ENCODE data around the gene IFI44L. TPM values are rescaled to one million over a fixed set of nuclear protein-coding genes. Genes with fewer than 3 reads are reported as not detected.

IFI44L gene
- total RNA-seq, 2 donors from 2014 or later: 3.3 to 4.4 TPM

DNA sequence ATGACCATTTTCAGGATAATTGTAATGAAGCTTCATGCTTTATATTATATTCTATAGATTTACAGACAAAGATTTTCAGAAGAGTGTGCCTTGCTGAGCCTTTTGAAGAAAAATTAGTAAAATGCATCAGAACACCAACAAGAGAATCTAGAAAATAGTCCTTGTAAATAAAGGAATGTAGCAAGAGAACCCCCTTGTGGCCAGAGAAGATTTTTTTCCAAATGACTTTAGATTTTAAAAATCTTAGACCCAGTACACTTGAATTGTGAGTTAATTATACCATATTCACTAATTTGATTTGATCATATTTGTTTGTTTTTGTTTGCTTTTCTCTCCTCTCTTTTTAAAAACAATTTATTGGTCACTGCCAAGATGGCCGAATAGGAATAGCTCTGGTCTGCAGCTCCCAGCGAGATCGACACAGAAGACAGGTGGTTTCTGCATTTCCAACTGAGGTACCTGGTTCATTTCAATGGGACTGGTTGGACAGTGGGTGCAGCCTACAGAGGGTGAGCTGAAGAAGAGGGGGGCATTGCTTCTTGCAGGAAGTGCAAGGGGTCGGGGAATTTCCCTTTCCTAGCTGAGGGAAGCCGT lies 12.8 kb upstream of the IFI44L start:
- no peak overlapping the region for H3K27ac ChIP-seq
- DNase-seq (ENCODE audit: low spot score): no peak
- TF ChIP-seq, protein P1, sequence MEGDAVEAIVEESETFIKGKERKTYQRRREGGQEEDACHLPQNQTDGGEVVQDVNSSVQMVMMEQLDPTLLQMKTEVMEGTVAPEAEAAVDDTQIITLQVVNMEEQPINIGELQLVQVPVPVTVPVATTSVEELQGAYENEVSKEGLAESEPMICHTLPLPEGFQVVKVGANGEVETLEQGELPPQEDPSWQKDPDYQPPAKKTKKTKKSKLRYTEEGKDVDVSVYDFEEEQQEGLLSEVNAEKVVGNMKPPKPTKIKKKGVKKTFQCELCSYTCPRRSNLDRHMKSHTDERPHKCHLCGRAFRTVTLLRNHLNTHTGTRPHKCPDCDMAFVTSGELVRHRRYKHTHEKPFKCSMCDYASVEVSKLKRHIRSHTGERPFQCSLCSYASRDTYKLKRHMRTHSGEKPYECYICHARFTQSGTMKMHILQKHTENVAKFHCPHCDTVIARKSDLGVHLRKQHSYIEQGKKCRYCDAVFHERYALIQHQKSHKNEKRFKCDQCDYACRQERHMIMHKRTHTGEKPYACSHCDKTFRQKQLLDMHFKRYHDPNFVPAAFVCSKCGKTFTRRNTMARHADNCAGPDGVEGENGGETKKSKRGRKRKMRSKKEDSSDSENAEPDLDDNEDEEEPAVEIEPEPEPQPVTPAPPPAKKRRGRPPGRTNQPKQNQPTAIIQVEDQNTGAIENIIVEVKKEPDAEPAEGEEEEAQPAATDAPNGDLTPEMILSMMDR (IDR thresholded peaks at IDR 0.05): peak in 1 of 2 donors; percentile 68
- H3K9me3 ChIP-seq: no peaks in the 10 kb centered on the region
- H3K36me3 ChIP-seq: no peaks in the 10 kb centered on the region
- no peaks in the 10 kb centered on the region for H3K27me3 ChIP-seq
- H3K4me1 ChIP-seq: peaks cover 0 to 6% of the 10 kb centered on the region in 2 donors
- H3K4me3 ChIP-seq: no peak overlapping the region

DNA sequence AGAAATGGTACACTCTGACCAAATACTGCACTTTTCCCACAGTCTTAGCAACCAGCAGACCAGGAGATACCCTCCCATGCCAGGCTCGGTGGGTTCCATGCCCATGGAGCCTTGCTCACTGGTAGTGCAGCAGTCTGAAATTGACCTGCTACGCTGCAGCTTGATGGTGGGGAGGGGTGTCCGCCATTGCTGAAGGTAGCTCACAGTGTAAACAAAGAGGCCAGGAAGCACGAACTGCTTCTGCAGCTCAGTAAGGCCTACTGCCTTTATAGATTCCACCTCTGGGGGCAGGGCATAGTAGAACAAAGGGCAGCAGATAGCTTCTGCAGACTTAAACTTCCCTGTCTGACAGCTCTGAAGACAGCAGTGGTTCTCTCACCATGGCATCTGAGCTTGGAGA lies 12.3 kb upstream of the IFI44L start:
- TF ChIP-seq, protein P1 (IDR thresholded peaks at IDR 0.05): no peak
- Histone ChIP-seq H3K9me3 (no peaks in the 10 kb centered on the region), H3K27me3 (no peaks in the 10 kb centered on the region), H3K36me3 (no peaks in the 10 kb centered on the region), H3K4me3 (no peak overlapping the region), H3K27ac (no peak overlapping the region), H3K4me1 (peaks cover 0 to 6% of the 10 kb centered on the region in 2 donors)
- no peak for DNase-seq (ENCODE audit: low spot score)

DNA sequence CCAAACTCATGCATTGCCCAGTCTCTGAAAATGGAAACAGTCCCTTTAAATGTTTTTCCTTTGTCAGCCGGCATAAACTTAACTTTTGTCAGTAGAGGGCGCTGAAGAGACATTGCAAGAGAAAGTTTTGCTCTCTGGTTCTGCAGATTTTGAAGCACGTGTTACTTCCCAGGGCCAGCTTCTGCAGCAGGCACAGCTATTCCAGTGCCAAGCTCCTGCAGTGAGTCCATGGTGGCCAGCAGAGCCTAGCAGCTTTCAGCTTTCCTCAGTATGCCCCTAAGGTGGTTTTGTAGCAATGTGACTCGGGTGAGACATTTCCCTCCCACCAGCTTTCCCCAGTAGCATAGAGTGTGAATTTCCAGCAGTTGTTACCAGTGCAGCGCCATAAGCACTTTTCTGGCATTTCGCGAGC lies 2.6 kb upstream of the IFI44L start:
- Histone ChIP-seq H3K27ac (peak overlapping the region; percentile 11 to 80), H3K36me3 (no peaks in the 10 kb centered on the region), H3K4me1 (peaks cover 0 to 8% of the 10 kb centered on the region in 2 donors), H3K9me3 (no peaks in the 10 kb centered on the region), H3K27me3 (no peaks in the 10 kb centered on the region), H3K4me3 (no peak overlapping the region)
- DNase-seq (ENCODE audit: low spot score): peak; percentile 75
- TF ChIP-seq, protein P1 (IDR thresholded peaks at IDR 0.05): peak; percentile 58 to 90

DNA sequence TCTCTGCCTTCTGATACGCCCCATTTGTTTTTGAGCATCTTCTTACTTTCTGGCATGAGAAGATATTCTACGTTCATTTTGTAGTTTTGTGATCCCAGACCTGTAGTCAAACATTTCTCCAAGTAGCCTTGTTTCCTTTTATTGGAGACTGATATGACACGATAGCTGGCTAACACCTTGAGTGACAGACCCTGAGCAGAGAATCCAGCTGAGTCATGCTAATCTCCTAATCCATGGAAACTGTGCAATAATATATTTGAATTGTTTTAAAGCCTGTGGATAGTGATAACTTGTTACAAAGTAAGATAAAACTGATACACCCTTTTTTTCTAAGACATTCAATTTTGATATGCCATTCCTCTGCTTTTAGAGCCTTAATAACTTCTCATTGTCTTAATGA lies 1.2 kb upstream of the IFI44L start:
- Histone ChIP-seq H3K4me1 (peaks cover 0 to 8% of the 10 kb centered on the region in 2 donors), H3K27me3 (no peaks in the 10 kb centered on the region), H3K4me3 (peak overlapping the region in 1 of 2 donors; percentile 38), H3K9me3 (no peaks in the 10 kb centered on the region), H3K27ac (peak overlapping the region; percentile 80 to 81), H3K36me3 (no peaks in the 10 kb centered on the region)
- DNase-seq (ENCODE audit: low spot score): no peak
- TF ChIP-seq, protein P1 (IDR thresholded peaks at IDR 0.05): no peak

DNA sequence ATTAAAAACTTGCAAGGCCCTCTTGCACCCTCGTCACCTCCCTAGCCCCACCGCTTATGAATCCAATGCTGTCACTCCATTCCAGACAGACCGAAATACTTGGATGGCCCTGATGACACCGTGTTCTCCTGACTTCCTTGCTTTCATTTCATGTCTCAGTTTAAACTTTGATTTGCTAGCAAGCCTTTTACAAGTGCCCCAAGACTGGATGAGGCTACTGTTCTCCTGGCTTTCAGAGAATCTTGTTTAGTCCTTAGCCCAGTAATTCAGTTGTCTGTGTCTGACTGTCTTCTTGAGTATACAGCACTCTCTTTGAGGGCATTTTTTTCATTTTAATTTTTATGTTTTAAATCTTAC lies 824 bp upstream of the IFI44L start:
- TF ChIP-seq, protein P1 (IDR thresholded peaks at IDR 0.05): no peak
- Histone ChIP-seq H3K27ac (peak overlapping the region; percentile 80 to 81), H3K4me3 (peak overlapping the region in 1 of 2 donors; percentile 38), H3K27me3 (no peaks in the 10 kb centered on the region), H3K4me1 (peaks cover 0 to 8% of the 10 kb centered on the region in 2 donors), H3K9me3 (no peaks in the 10 kb centered on the region), H3K36me3 (no peaks in the 10 kb centered on the region)
- DNase-seq (ENCODE audit: low spot score): no peak

DNA sequence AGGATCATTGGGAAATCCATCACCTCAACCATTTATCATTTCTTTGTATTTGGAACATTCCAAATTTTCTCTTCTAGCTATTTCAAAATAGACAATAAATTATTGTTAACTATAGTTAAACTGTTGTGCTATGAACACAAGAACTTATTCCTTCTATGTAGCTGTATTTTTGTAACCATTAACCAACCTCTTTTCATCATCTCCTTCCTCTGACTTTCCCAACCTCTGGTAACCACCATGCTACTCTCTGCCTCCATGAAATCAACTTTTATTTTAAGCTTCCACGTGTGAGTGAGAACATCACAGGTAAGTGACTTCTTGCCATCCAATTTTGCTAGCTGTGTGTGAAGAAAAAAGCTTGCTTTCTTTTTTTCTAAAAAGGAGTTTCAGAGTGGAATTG lies 418 bp downstream of the IFI44L start:
- Histone ChIP-seq H3K36me3 (no peaks in the 10 kb centered on the region), H3K27me3 (no peaks in the 10 kb centered on the region), H3K4me3 (peak overlapping the region; percentile 22 to 38), H3K4me1 (peaks cover 0 to 8% of the 10 kb centered on the region in 2 donors), H3K9me3 (no peaks in the 10 kb centered on the region), H3K27ac (peak overlapping the region; percentile 80 to 81)
- no peak for DNase-seq (ENCODE audit: low spot score)
- TF ChIP-seq, protein P1 (IDR thresholded peaks at IDR 0.05): no peak
